Measurements from ENCODE around the gene PITPNM1.

DNA sequence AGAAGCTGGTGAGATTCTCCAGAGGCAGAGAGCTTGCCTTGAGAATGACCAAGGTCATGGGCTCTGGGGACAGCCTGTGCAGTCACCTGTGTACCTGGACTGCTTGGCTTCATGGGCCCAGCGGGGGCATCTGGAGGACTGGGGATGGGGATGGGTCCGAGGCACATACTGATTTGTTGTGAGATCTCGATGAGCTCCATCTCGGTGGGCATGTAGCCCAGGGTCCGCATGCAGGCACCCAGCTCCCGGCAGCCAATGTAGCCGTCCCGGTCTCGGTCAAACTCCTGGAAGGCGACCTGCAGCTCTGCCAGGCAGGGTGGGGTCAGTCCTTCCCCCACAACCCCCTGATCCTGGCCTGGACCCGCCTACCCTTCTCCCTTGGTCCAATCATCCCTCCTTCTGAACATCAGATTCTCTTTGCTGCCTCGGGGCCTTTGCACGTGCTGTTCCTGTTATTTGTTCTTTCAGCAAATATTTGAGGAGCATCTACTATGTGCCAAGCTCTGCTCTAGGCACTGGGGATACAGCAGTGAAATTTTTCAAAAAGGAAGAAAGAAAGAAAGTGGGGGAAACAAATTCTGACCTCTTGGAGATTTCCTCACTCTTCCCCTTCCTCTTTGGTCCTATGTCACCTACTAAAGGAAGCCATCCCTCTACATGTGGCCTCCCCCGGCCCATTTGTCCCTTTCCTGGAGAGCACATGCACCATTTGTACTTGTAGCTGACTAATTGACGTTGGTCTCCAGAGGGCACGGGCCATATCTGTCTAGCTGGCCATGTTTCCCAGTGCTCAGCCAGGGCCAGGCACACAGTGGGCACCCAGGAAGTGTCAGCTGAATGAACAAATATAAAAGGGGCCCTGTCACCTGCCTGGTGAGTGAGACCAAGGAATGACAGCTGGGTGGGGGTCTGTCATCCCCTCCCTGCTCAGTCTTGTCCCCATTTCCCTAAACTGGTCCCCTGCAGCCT lies 16.0 kb upstream of the PITPNM1 start:
- TF ChIP-seq NFE2L2 (IDR thresholded peaks at IDR 0.05; ENCODE audit: low read length) (no peak), JUND (CRISPR knock-in tag; IDR thresholded peaks at IDR 0.05) (no peak), ZNF350 (CRISPR knock-in tag; IDR thresholded peaks at IDR 0.05; ENCODE audit: borderline replicate concordance, low read depth) (no peak), ELF4 (CRISPR knock-in tag; IDR thresholded peaks at IDR 0.05; ENCODE audit: borderline replicate concordance) (no peak), TCF7L2 (IDR thresholded peaks at IDR 0.05; ENCODE audit: low read depth, low read length) (no peak), SRF (IDR thresholded peaks at IDR 0.05; ENCODE audit: low read depth, low read length) (no peak), ZFP41 (CRISPR knock-in tag; IDR thresholded peaks at IDR 0.05; ENCODE audit: borderline replicate concordance) (no peak), MXI1 (IDR thresholded peaks at IDR 0.05; ENCODE audit: borderline replicate concordance, low read depth, low read length) (no peak), KDM1A (CRISPR knock-in tag; IDR thresholded peaks at IDR 0.05) (no peak)
- TF ChIP-seq, protein P1, sequence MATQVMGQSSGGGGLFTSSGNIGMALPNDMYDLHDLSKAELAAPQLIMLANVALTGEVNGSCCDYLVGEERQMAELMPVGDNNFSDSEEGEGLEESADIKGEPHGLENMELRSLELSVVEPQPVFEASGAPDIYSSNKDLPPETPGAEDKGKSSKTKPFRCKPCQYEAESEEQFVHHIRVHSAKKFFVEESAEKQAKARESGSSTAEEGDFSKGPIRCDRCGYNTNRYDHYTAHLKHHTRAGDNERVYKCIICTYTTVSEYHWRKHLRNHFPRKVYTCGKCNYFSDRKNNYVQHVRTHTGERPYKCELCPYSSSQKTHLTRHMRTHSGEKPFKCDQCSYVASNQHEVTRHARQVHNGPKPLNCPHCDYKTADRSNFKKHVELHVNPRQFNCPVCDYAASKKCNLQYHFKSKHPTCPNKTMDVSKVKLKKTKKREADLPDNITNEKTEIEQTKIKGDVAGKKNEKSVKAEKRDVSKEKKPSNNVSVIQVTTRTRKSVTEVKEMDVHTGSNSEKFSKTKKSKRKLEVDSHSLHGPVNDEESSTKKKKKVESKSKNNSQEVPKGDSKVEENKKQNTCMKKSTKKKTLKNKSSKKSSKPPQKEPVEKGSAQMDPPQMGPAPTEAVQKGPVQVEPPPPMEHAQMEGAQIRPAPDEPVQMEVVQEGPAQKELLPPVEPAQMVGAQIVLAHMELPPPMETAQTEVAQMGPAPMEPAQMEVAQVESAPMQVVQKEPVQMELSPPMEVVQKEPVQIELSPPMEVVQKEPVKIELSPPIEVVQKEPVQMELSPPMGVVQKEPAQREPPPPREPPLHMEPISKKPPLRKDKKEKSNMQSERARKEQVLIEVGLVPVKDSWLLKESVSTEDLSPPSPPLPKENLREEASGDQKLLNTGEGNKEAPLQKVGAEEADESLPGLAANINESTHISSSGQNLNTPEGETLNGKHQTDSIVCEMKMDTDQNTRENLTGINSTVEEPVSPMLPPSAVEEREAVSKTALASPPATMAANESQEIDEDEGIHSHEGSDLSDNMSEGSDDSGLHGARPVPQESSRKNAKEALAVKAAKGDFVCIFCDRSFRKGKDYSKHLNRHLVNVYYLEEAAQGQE (IDR thresholded peaks at IDR 0.05; ENCODE audit: borderline replicate concordance in 1 of 2, low read depth in 1 of 2, low read length in 2 of 2), result no peak
- TF ChIP-seq, protein P2, sequence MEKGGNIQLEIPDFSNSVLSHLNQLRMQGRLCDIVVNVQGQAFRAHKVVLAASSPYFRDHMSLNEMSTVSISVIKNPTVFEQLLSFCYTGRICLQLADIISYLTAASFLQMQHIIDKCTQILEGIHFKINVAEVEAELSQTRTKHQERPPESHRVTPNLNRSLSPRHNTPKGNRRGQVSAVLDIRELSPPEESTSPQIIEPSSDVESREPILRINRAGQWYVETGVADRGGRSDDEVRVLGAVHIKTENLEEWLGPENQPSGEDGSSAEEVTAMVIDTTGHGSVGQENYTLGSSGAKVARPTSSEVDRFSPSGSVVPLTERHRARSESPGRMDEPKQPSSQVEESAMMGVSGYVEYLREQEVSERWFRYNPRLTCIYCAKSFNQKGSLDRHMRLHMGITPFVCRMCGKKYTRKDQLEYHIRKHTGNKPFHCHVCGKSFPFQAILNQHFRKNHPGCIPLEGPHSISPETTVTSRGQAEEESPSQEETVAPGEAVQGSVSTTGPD (CRISPR knock-in tag; IDR thresholded peaks at IDR 0.05), result no peak
- TF ChIP-seq, protein P3, sequence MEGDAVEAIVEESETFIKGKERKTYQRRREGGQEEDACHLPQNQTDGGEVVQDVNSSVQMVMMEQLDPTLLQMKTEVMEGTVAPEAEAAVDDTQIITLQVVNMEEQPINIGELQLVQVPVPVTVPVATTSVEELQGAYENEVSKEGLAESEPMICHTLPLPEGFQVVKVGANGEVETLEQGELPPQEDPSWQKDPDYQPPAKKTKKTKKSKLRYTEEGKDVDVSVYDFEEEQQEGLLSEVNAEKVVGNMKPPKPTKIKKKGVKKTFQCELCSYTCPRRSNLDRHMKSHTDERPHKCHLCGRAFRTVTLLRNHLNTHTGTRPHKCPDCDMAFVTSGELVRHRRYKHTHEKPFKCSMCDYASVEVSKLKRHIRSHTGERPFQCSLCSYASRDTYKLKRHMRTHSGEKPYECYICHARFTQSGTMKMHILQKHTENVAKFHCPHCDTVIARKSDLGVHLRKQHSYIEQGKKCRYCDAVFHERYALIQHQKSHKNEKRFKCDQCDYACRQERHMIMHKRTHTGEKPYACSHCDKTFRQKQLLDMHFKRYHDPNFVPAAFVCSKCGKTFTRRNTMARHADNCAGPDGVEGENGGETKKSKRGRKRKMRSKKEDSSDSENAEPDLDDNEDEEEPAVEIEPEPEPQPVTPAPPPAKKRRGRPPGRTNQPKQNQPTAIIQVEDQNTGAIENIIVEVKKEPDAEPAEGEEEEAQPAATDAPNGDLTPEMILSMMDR (CRISPR knock-in tag; IDR thresholded peaks at IDR 0.05), result no peak

Data from HepG2 (cell line).